Mesenchymal stem cell (in vitro differentiated cells and primary cell): Measurements from ENCODE around the gene THOC2.

Experiments used
- DNase-seq: peaks from one replicate; pipeline ENCODE4 v3.0.0-alpha.2; 2013
- H2AFZ ChIP-seq: one replicate; pipeline ENCODE4 v1.6.1; 2013; ENCODE audit warnings: low read depth, mild to moderate bottlenecking, control low read depth, inconsistent platforms, low read length, moderate library complexity
- H2AK5ac ChIP-seq: 2 replicates; pipeline ENCODE4 v1.6.1; 2013; ENCODE audit warnings: low read length, moderate library complexity, mild to moderate bottlenecking, inconsistent platforms; ENCODE audit not compliant: severe bottlenecking
- H2BK120ac ChIP-seq: one replicate; pipeline ENCODE4 v1.6.1; 2013; ENCODE audit warnings: low read depth, mild to moderate bottlenecking, inconsistent platforms, low read length, moderate library complexity
- H2BK12ac ChIP-seq, 2 experiments: one replicate each; pipeline ENCODE4 v1.6.1; 2013; ENCODE audit warnings: inconsistent platforms in 2 of 2, low read length in 2 of 2, mild to moderate bottlenecking in 2 of 2, moderate library complexity in 2 of 2, control low read depth in 1 of 2
- H2BK15ac ChIP-seq: one replicate; pipeline ENCODE4 v1.6.1; 2013; ENCODE audit warnings: mild to moderate bottlenecking, low read depth, inconsistent platforms; ENCODE audit not compliant: poor library complexity, severe bottlenecking
- H2BK5ac ChIP-seq: 2 replicates; pipeline ENCODE4 v1.6.1; 2013; ENCODE audit warnings: low read depth, mild to moderate bottlenecking, low read length, control low read depth, inconsistent platforms; ENCODE audit not compliant: poor library complexity, severe bottlenecking
- H3K14ac ChIP-seq, 2 experiments: one replicate each; pipeline ENCODE4 v1.6.1; 2013; ENCODE audit warnings: inconsistent platforms in 2 of 2, low read length in 2 of 2, control low read depth in 1 of 2, mild to moderate bottlenecking in 1 of 2, moderate library complexity in 1 of 2
- H3K18ac ChIP-seq, 2 experiments: one replicate each; pipeline ENCODE4 v1.6.1; 2013; ENCODE audit warnings: inconsistent platforms in 2 of 2, low read length in 2 of 2, control low read depth in 1 of 2, low read depth in 1 of 2, mild to moderate bottlenecking in 1 of 2
- H3K23ac ChIP-seq, 2 experiments: one replicate each; pipeline ENCODE4 v1.6.1; 2013; ENCODE audit warnings: inconsistent platforms in 2 of 2, low read length in 2 of 2, mild to moderate bottlenecking in 2 of 2, moderate library complexity in 2 of 2, control low read depth in 1 of 2
- H3K27ac ChIP-seq: 2 replicates; pipeline ENCODE4 v1.5.1; 2013; ENCODE audit warnings: mild to moderate bottlenecking, moderate library complexity, low read length, control low read depth, inconsistent platforms; ENCODE audit not compliant: poor library complexity, severe bottlenecking
- H3K27me3 ChIP-seq, 2 experiments: 2 replicates each; pipeline versions ENCODE4 v1.6.1 to v1.7.0; 2013; ENCODE audit warnings: low read length in 2 of 2, mild to moderate bottlenecking in 2 of 2, moderate library complexity in 2 of 2, control low read depth in 1 of 2, inconsistent platforms in 1 of 2; ENCODE audit not compliant: control insufficient read depth in 1 of 2, insufficient read depth in 1 of 2
- H3K36me3 ChIP-seq, 2 experiments: 2 replicates each; pipeline versions ENCODE4 v1.6.1 to v1.7.0; 2013; ENCODE audit warnings: low read length in 2 of 2, control low read depth in 1 of 2, inconsistent platforms in 1 of 2, low read depth in 1 of 2, mild to moderate bottlenecking in 1 of 2; ENCODE audit not compliant: insufficient read depth in 2 of 2, control insufficient read depth in 1 of 2
- H3K4ac ChIP-seq, 2 experiments: one replicate each; pipeline ENCODE4 v1.6.1; 2013; ENCODE audit warnings: inconsistent platforms in 2 of 2, low read length in 2 of 2, mild to moderate bottlenecking in 2 of 2, moderate library complexity in 2 of 2, control low read depth in 1 of 2, low read depth in 1 of 2
- H3K4me1 ChIP-seq: 2 replicates; pipeline ENCODE4 v1.6.1; 2013; ENCODE audit warnings: low read depth, low read length, control low read depth; ENCODE audit not compliant: control insufficient read depth, insufficient read depth
- H3K4me2 ChIP-seq: 2 replicates; pipeline ENCODE4 v1.6.1; 2013; ENCODE audit warnings: low read length, mild to moderate bottlenecking, inconsistent platforms; ENCODE audit not compliant: poor library complexity, severe bottlenecking
- H3K4me3 ChIP-seq, 2 experiments: 2 replicates each; pipeline versions ENCODE4 v1.5.1 to v1.7.0; 2013; ENCODE audit warnings: low read length in 2 of 2, mild to moderate bottlenecking in 2 of 2, control low read depth in 1 of 2, low read depth in 1 of 2; ENCODE audit not compliant: insufficient read depth in 1 of 2
- H3K79me1 ChIP-seq: replicated peaks from 2 replicates; pipeline ENCODE4 v1.6.1; 2013; ENCODE audit warnings: mild to moderate bottlenecking, control low read depth, low read length, inconsistent platforms; ENCODE audit not compliant: poor library complexity, severe bottlenecking
- H3K9ac ChIP-seq: 2 replicates; pipeline ENCODE4 v1.7.0; 2013; ENCODE audit warnings: mild to moderate bottlenecking, low read length, moderate library complexity
- H3K9me3 ChIP-seq: 2 replicates; pipeline ENCODE4 v1.7.0; 2013; ENCODE audit warnings: mild to moderate bottlenecking, low read length; ENCODE audit not compliant: control insufficient read depth
- H4K8ac ChIP-seq: one replicate; pipeline ENCODE4 v1.6.1; 2013; ENCODE audit warnings: inconsistent platforms, mild to moderate bottlenecking, low read length, moderate library complexity
- H4K91ac ChIP-seq: one replicate; pipeline ENCODE4 v1.6.1; 2013; ENCODE audit warnings: mild to moderate bottlenecking, low read length, inconsistent platforms
- WGBS: methylation state at CpG from one replicate; pipeline ENCODE4 v1.1.7; 2013; ENCODE audit warnings: mixed read lengths; 5-methylcytosine and 5-hydroxymethylcytosine counted together

THOC2 gene

DNA sequence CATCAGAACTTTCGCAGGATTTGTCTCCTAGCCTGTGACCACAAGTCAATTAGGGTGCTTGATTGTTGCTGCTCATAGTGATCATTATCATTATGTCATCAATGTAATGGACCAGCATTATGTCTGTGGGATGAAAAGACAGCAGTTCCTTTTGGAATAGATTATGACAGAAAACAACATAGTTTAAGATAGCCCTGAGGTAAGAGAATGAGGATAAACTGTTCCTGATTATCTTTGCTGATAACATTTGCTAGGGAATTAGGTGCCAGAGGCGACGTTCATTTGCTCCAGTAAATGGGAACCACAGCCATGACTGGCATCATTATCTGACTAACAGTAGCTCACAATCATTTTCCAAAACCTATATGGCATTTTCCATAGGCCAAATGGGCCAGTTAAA lies 12.7 kb upstream of the THOC2 start:
- Histone ChIP-seq H3K79me1 (no peaks in the 10 kb centered on the region), H4K8ac (no peak overlapping the region), H2BK120ac (no peak overlapping the region), H3K9ac (no peak overlapping the region), H3K9me3 (no peaks in the 10 kb centered on the region), H3K4me3 (no peak overlapping the region), H2AK5ac (no peak overlapping the region), H3K36me3 (no peaks in the 10 kb centered on the region), H2BK15ac (no peak overlapping the region), H2BK5ac (no peak overlapping the region), H3K14ac (no peak overlapping the region), H2BK12ac (no peak overlapping the region), H3K18ac (no peak overlapping the region), H3K4me2 (no peak overlapping the region), H3K27ac (no peak overlapping the region), H3K27me3 (no peaks in the 10 kb centered on the region), H3K4ac (no peak overlapping the region), H3K4me1 (no peaks in the 10 kb centered on the region), H2AFZ (no peak overlapping the region), H3K23ac (no peak overlapping the region), H4K91ac (no peak overlapping the region)
- no peak for DNase-seq
- 93% methylated on average over 2 of the region's 3 CpGs for WGBS

DNA sequence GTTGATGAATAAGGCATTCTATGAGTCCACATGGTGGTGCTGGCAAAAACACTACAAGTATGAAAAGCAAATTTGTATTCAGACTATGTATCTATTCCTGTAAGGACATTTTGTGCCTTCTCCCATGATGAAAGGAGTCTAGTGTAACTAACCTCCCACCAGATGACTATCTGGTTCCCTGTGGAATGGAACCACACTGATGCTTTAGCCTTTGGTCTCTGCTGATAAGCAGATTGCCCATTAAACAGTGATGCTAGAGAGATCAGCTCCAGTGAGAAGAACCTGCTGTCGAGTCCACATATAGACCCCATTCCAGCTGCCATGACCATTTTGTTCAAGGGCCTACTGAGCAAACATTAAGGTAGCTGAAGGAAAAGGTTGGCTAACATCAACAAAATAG lies 10.5 kb upstream of the THOC2 start:
- no peak overlapping the region for H4K8ac ChIP-seq
- no peak overlapping the region for H3K23ac ChIP-seq
- H4K91ac ChIP-seq = no peak overlapping the region
- no peaks in the 10 kb centered on the region for H3K27me3 ChIP-seq
- no peak overlapping the region for H2BK5ac ChIP-seq
- H3K27ac ChIP-seq = no peak overlapping the region
- H3K14ac ChIP-seq = no peak overlapping the region
- H3K36me3 ChIP-seq = no peaks in the 10 kb centered on the region
- H2AK5ac ChIP-seq = no peak overlapping the region
- H3K4me1 ChIP-seq = no peaks in the 10 kb centered on the region
- H2BK15ac ChIP-seq = no peak overlapping the region
- H3K4me2 ChIP-seq = no peak overlapping the region
- H3K4me3 ChIP-seq = no peak overlapping the region
- DNase-seq = no peak
- H3K4ac ChIP-seq = no peak overlapping the region
- no peak overlapping the region for H2BK12ac ChIP-seq
- H3K18ac ChIP-seq = no peak overlapping the region
- H3K79me1 ChIP-seq = no peaks in the 10 kb centered on the region
- no peak overlapping the region for H3K9ac ChIP-seq
- H2AFZ ChIP-seq = no peak overlapping the region
- H2BK120ac ChIP-seq = no peak overlapping the region
- H3K9me3 ChIP-seq = no peaks in the 10 kb centered on the region
- 100% methylated on average over 1 of the region's 1 CpG for WGBS

DNA sequence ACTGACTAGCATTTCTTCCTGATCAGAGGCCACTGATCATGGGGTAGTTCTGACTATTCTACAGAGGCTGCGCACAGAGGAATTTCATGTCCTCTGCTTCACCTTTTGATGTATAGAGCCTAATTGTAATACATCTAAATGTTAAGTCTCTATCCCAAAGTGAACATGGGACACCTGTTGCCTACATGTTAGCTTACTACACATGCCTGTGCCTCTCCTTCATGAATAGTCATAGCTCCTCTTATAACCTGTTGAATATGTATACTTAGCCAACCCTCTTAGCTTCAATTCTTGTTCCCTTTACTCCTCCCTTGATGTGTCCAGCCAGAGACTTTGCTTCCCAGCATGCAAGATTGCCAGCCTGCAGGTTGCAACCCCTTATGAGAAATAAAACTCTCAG lies 9.6 kb upstream of the THOC2 start:
- H3K4me1 ChIP-seq = no peaks in the 10 kb centered on the region
- no peak overlapping the region for H4K91ac ChIP-seq
- H2BK12ac ChIP-seq = no peak overlapping the region
- H2AK5ac ChIP-seq = no peak overlapping the region
- DNase-seq = no peak
- H3K4me3 ChIP-seq = no peak overlapping the region
- WGBS = no CpG with 5 or more reads among the region's 1 CpG
- H3K27ac ChIP-seq = no peak overlapping the region
- no peak overlapping the region for H2BK120ac ChIP-seq
- H3K4me2 ChIP-seq = no peak overlapping the region
- H3K14ac ChIP-seq = no peak overlapping the region
- H3K4ac ChIP-seq = no peak overlapping the region
- H3K79me1 ChIP-seq = no peaks in the 10 kb centered on the region
- no peaks in the 10 kb centered on the region for H3K27me3 ChIP-seq
- no peak overlapping the region for H3K9ac ChIP-seq
- no peak overlapping the region for H2AFZ ChIP-seq
- no peak overlapping the region for H2BK5ac ChIP-seq
- no peak overlapping the region for H2BK15ac ChIP-seq
- no peak overlapping the region for H4K8ac ChIP-seq
- no peaks in the 10 kb centered on the region for H3K9me3 ChIP-seq
- no peak overlapping the region for H3K23ac ChIP-seq
- no peak overlapping the region for H3K18ac ChIP-seq
- no peaks in the 10 kb centered on the region for H3K36me3 ChIP-seq

DNA sequence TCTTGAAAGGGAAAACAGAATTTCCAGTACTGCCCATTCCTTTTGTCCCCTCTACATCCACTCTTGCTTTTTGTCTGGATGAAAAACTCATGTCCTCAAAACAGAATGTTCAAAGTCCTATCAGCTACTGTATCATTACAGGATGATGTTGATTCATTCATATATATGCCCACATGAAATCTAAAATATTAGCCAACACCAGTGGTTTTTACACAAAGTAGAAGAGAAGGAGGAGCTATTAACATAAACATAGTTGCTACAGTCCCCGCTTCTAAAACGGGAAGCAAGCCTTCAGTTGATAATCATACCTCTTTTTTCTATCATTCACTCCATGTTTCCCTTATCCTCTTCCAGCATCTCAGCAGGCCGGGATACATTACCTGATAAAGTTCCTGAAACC lies 7.7 kb upstream of the THOC2 start:
- Histone ChIP-seq H3K36me3 (no peaks in the 10 kb centered on the region), H2BK15ac (no peak overlapping the region), H3K4me2 (no peak overlapping the region), H3K27me3 (no peaks in the 10 kb centered on the region), H2AFZ (no peak overlapping the region), H3K14ac (no peak overlapping the region), H3K18ac (no peak overlapping the region), H3K4me3 (no peak overlapping the region), H3K9ac (no peak overlapping the region), H3K4me1 (no peaks in the 10 kb centered on the region), H4K91ac (no peak overlapping the region), H3K9me3 (no peaks in the 10 kb centered on the region), H2BK12ac (no peak overlapping the region), H4K8ac (no peak overlapping the region), H3K23ac (no peak overlapping the region), H2AK5ac (no peak overlapping the region), H3K79me1 (no peaks in the 10 kb centered on the region), H2BK5ac (no peak overlapping the region), H3K27ac (no peak overlapping the region), H3K4ac (no peak overlapping the region), H2BK120ac (no peak overlapping the region)
- no peak for DNase-seq
- WGBS = 95% methylated on average over 2 of the region's 3 CpGs
